ENCODE results near the gene PPP4R2. TPM values are rescaled to one million over a fixed set of nuclear protein-coding genes. Genes with fewer than 3 reads are reported as not detected.
"Not testable (repeated sequence)": the region's sequence is repeated elsewhere in the genome, so short reads cannot be mapped to it uniquely, and the experiment has no call there.

Gene PPP4R2
- total RNA-seq, 2 donors from 2014 or later = 36.3 to 50.1 TPM

DNA sequence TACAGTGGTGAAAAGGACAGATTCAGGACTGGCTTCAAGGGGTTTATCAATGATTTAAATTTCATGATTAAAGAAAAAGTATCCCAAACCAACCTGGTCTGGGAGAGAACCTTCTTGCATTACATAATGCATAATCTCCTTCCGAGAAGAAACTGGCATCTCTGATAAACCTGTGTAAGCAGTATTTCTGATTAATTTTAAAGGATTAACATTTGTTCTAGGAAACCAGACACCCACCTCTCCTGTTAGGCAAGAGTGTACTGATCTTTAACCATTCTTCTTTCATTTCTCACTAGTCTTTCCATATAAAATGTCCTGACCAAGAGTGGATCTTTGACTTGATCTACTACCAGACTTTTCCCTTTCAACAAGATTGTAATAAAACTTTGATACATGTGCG lies 22.8 kb upstream of the PPP4R2 start:
- DNase-seq (ENCODE audit: low spot score) = no peak
- intact Hi-C loops (cut with DNase I) = no loop called here

GRCh38 chr3:72974956-72975355 lies 21.7 kb upstream of the PPP4R2 start:
- intact Hi-C loops (cut with DNase I) = no loop called here
- DNase-seq (ENCODE audit: low spot score) = no peak

DNA sequence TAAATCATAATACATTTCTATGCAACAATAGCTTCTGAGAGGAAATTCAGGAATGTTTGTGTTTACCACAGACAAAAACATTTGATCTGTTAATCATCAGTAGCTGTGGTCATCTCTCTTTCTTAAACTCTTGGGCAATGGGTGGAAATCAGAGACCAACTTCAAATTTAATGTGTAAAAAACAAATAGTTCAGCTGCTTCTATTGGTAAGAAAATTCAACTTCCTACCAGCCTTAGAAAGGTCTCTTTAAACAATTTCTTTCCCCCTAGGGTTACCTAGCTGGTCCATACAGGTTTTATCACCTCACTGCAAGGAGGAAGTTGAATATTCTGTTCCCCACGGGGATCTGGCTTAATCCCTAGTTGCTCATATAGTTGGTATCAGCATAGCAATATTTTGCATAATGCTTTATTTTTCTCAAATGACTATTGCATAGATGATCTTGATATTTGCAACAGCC lies 20.3 kb upstream of the PPP4R2 start:
- DNase-seq (ENCODE audit: low spot score) = no peak
- intact Hi-C loops (cut with DNase I) = no loop called here

- no peak for DNase-seq (ENCODE audit: low spot score)
- intact Hi-C loops (cut with DNase I) = no loop called here
These were observed 19.4 kb upstream of the PPP4R2 start for GRCh38 chr3:72977060-72977808.

GRCh38 chr3:72982609-72983366 lies 13.8 kb upstream of the PPP4R2 start:
- DNase-seq (ENCODE audit: low spot score) = no peak

GRCh38 chr3:72985576-72985975 lies 11.0 kb upstream of the PPP4R2 start:
- intact Hi-C loops (cut with DNase I) = no loop called here
- DNase-seq (ENCODE audit: low spot score) = no peak

More at GRCh38 chr3:72982609-72983366, 13.8 kb upstream of the PPP4R2 start:
- intact Hi-C loops (cut with DNase I) = no loop called here

- no peak for DNase-seq (ENCODE audit: low spot score)
- intact Hi-C loops (cut with DNase I) = no loop called here
These were observed 5.8 kb upstream of the PPP4R2 start for GRCh38 chr3:72990701-72991395.

DNA sequence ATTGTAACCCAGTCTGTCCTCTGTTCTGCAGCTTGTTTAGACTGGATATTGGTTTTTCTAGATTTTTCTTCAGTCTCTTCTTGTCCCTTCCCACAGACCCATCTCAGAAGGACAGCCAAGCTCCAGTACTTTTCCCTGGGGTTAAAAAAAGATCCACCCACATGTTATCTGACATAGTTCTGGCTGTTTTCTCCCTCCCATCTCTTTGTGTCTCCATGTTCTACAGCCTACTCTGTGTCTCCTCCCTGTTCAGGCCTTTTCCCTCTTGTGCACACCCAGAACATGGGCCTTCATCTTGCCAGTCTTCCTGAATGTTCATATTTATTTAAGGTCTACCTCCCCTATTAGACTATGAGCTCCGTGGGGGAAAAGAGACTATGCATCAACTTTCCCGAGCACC lies 5.1 kb upstream of the PPP4R2 start:
- intact Hi-C loops (cut with DNase I) = no loop called here
- no peak for DNase-seq (ENCODE audit: low spot score)

DNA sequence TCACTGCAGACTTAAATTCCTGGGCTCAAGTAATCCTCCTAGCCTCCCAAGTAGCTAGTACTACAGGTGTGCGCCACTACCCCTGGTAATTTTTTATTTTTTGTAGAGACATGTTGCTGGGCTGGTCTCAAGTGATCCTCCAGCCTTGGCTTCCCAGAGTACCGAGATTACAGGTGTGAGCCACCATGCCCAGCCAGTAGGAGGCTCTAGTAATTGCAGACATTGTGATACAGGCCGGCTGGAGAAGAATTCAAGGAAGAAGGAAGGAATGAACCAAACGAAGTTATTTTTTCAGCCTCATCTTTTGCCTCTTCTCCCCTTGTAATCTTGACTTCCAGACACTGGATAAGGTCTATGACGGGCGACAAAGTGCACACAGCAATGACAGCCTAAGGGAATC lies 3.2 kb upstream of the PPP4R2 start:
- intact Hi-C loops (cut with DNase I) = no loop called here
- no peak for DNase-seq (ENCODE audit: low spot score)

DNA sequence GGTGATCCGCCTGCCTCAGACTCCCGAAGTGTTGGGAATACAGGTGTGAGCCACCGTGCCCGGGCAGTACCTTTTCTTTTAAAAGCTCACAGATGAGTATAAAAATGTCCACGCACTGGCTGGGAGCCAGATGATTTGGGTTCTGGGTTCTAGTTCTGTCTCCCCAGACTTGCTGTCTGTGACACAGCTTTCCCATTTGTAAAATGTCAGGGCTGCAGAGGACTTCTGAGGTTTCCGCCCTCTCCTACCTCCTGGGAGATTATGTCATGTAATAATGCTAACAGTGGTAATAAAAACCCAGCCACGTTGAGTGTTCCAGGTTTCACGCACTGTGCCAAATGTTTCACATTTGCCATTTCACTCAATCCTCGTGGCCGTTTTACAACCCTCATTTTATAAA lies 1.3 kb upstream of the PPP4R2 start:
- DNase-seq (ENCODE audit: low spot score) = no peak
- intact Hi-C loops (cut with DNase I) = no loop called here

DNA sequence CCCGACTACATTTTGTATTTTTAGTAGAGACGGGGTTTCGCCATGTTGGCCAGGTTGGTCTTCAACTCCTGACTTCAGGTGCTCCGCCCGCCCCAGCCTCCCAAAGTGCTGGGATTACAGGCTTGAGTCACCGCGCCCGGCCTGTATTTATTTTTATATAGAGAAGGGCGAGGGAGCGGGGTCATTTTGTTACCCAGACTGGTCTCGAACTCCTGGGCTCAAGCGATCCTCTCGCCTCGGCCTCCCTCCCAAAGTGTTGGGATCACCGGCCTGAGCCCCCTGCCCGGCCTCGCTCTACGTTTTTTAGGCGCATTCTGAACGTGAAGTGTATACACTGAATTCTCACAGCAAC lies 514 bp upstream of the PPP4R2 start:
- no peak for DNase-seq (ENCODE audit: low spot score)
- intact Hi-C loops (cut with DNase I) = no loop called here

- no peak for DNase-seq (ENCODE audit: low spot score)
- intact Hi-C loops (cut with DNase I) = no loop called here
These were observed 880 bp downstream of the PPP4R2 start for GRCh38 chr3:72997421-72997961.

DNA sequence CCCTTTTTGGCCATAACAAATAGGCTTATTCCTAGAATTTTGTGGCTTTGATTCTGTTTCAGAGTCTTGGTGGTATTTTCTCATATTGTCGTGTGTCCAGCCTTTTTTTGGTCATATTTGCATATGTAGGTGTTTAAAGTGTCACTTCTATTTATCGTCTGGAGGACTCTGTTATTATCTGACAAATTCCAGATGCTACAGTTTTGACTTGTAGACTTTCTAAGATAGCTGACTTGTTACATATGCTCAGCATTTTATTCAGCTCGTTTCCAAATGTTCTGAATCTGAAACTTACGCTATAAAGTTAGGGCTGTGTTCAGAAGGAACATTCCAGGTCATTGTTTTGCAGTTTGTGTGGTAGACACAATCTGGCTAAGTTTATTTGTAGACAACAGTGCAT lies 1.9 kb downstream of the PPP4R2 start:
- no peak for DNase-seq (ENCODE audit: low spot score)
- intact Hi-C loops (cut with DNase I) = no loop called here

GRCh38 chr3:72999951-73000350 lies 3.3 kb downstream of the PPP4R2 start:
- DNase-seq (ENCODE audit: low spot score) = no peak
- intact Hi-C loops (cut with DNase I) = no loop called here

GRCh38 chr3:73003050-73003449 lies 6.4 kb downstream of the PPP4R2 start:
- intact Hi-C loops (cut with DNase I); DNase-seq (ENCODE audit: low spot score): not testable (repeated sequence)

- intact Hi-C loops (cut with DNase I) = no loop called here
- no peak for DNase-seq (ENCODE audit: low spot score)
These were observed 7.7 kb downstream of the PPP4R2 start for GRCh38 chr3:73004316-73004715.

DNA sequence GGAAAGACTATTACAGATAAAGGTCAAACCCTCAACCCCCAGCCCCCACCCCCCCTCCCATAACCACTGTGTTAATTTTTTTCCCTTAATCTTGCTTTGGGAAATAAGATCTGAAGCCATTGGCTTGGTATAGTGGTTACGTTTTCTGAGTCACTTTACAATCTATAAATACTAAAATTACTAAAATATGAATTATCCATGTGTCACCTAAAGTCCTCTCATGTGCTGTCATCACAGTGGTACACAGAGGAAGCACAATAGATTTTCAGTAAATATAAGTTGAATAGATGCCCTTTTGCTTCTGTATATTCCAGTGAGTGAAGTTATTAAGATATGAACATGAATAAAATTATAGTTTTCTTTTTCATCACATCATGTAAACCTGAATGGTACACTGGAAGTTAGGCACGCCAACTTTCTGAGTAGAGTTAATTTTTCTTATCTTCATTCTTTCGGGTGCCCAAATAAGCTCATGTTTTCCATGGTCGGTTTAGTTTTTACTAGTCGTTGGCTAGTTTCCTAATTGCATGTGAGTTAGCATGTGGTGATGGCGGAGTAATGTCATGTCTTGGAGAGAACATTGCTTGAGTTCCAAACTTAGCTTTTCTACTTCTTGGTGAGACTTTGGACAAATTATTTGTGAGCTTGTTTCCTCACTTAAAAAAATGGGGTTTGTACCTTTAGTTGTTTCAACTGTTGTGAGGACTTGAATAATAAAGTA lies 11.5 kb downstream of the PPP4R2 start:
- DNase-seq (ENCODE audit: low spot score) = no peak
- intact Hi-C loops (cut with DNase I) = no loop called here

GRCh38 chr3:73009008-73009407 lies 12.4 kb downstream of the PPP4R2 start:
- intact Hi-C loops (cut with DNase I) = no loop called here
- DNase-seq (ENCODE audit: low spot score) = no peak

GRCh38 chr3:73009750-73010149 lies 13.1 kb downstream of the PPP4R2 start:
- intact Hi-C loops (cut with DNase I) = no loop called here
- no peak for DNase-seq (ENCODE audit: low spot score)
